Measurements from ENCODE around the gene PYGM. TPM values are rescaled to one million over a fixed set of nuclear protein-coding genes. Genes with fewer than 3 reads are reported as not detected.

The PYGM gene
- total and polyA plus RNA-seq, 2 experiments from 2014 or later: 244 to 246 TPM

DNA sequence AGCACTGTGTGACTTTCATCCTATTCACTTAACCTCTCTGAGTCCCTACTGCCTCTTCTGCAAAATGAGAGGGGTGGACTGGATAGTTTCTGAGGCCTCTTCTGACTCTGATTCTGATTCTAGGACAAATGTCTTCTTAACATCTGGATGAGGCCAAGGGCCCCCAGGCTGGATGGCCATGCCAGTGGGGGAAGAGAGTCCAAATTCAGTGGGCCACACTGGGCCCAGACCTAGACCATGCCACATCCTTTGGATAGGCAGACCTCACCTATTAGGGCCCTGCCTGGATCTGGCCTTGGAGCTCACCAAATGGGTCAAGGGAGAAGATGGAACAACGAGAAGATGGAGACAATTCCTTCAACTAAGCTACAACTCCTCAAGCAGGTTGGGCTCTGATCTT is 61.3 kb downstream of the PYGM start:
- no peak for TF ChIP-seq CTCF (IDR thresholded peaks at IDR 0.05; ENCODE audit: low read depth, low read length)
- H3K9me3 ChIP-seq (ENCODE audit: low read depth): no peaks in the 10 kb centered on the region
- H3K27me3 ChIP-seq: peaks cover 33% of the 10 kb centered on the region
- no peak overlapping the region for H3K4me3 ChIP-seq
- H3K27ac ChIP-seq: no peak overlapping the region
- H3K36me3 ChIP-seq: no peaks in the 10 kb centered on the region
- DNase-seq (ENCODE audit: low read depth in 1 of 2, low spot score in 1 of 2): no peak
- H3K4me1 ChIP-seq (ENCODE audit: low read depth): no peaks in the 10 kb centered on the region

- no peak overlapping the region for H3K27ac ChIP-seq
- peaks cover 36% of the 10 kb centered on the region for H3K27me3 ChIP-seq
- DNase-seq (ENCODE audit: low read depth in 1 of 2, low spot score in 1 of 2): no peak
- no peaks in the 10 kb centered on the region for H3K36me3 ChIP-seq
- no peak for TF ChIP-seq CTCF (IDR thresholded peaks at IDR 0.05; ENCODE audit: low read depth, low read length)
- H3K4me3 ChIP-seq: no peak overlapping the region
- H3K9me3 ChIP-seq (ENCODE audit: low read depth): no peaks in the 10 kb centered on the region
- no peaks in the 10 kb centered on the region for H3K4me1 ChIP-seq (ENCODE audit: low read depth)
Observed at GRCh38 chr11:64697663-64698375, 62.0 kb downstream of the PYGM start.

Other genes with a start within 250 kb of the PYGM start
- 0.42 TPM in 1 of 2 replicates, not detected in the other for gene SLC22A11, start 204.0 kb downstream of the PYGM start, total RNA-seq
- gene SLC22A11, start 204.0 kb downstream of the PYGM start, polyA plus RNA-seq: 1.3 TPM in 1 of 2 replicates, not detected in the other
- not detected in 2 replicates for gene SLC22A12, start 168.8 kb downstream of the PYGM start, total RNA-seq
- not detected in 2 replicates for gene SLC22A12, start 168.8 kb downstream of the PYGM start, polyA plus RNA-seq
- 1.2 and 1.4 TPM in 2 replicates for gene NRXN2, start 36.8 kb downstream of the PYGM start, total RNA-seq
- 0.65 and 1.3 TPM in 2 replicates for gene NRXN2, start 36.8 kb downstream of the PYGM start, polyA plus RNA-seq
- 29.5 and 60.8 TPM in 2 replicates for gene RASGRP2, start 15.8 kb downstream of the PYGM start, total RNA-seq
- 60.8 and 64.0 TPM in 2 replicates for gene RASGRP2, start 15.8 kb downstream of the PYGM start, polyA plus RNA-seq
- gene SF1, start 18.6 kb upstream of the PYGM start, total RNA-seq: 168 and 360 TPM in 2 replicates
- gene SF1, start 18.6 kb upstream of the PYGM start, polyA plus RNA-seq: 143 and 233 TPM in 2 replicates
- 24.3 and 35.9 TPM in 2 replicates for gene MAP4K2, start 43.2 kb upstream of the PYGM start, total RNA-seq
- 16.1 and 31.1 TPM in 2 replicates for gene MAP4K2, start 43.2 kb upstream of the PYGM start, polyA plus RNA-seq
- 26.7 and 27.7 TPM in 2 replicates for gene MEN1, start 50.6 kb upstream of the PYGM start, total RNA-seq
- gene MEN1, start 50.6 kb upstream of the PYGM start, polyA plus RNA-seq: 57.5 and 62.1 TPM in 2 replicates
- 4.6 and 10.1 TPM in 2 replicates for gene CDC42BPG, start 84.7 kb upstream of the PYGM start, total RNA-seq
- 2.2 and 3.5 TPM in 2 replicates for gene CDC42BPG, start 84.7 kb upstream of the PYGM start, polyA plus RNA-seq
- 119 and 160 TPM in 2 replicates for gene EHD1, start 118.6 kb upstream of the PYGM start, total RNA-seq
- gene EHD1, start 118.6 kb upstream of the PYGM start, polyA plus RNA-seq: 57.4 and 70.0 TPM in 2 replicates
- gene ATG2A, start 157.2 kb upstream of the PYGM start, total RNA-seq: 33.9 and 36.2 TPM in 2 replicates
- 8.1 and 13.3 TPM in 2 replicates for gene ATG2A, start 157.2 kb upstream of the PYGM start, polyA plus RNA-seq
- 26.2 and 29.2 TPM in 2 replicates for gene PPP2R5B, start 164.7 kb upstream of the PYGM start, total RNA-seq
- gene PPP2R5B, start 164.7 kb upstream of the PYGM start, polyA plus RNA-seq: 29.2 and 30.7 TPM in 2 replicates
- not detected in 2 replicates for gene GPHA2, start 175.9 kb upstream of the PYGM start, total RNA-seq
- gene GPHA2, start 175.9 kb upstream of the PYGM start, polyA plus RNA-seq: 0.60 TPM in 1 of 2 replicates, not detected in the other
- gene MAJIN, start 212.1 kb upstream of the PYGM start, total RNA-seq: not detected in 2 replicates
- gene MAJIN, start 212.1 kb upstream of the PYGM start, polyA plus RNA-seq: 0.06 TPM in 1 of 2 replicates, not detected in the other
- gene BATF2, start 237.0 kb upstream of the PYGM start, total RNA-seq: 0.21 and 0.25 TPM in 2 replicates
- gene BATF2, start 237.0 kb upstream of the PYGM start, polyA plus RNA-seq: not detected in 2 replicates

Measured in cardiac muscle cell (in vitro differentiated cells and primary cell).